Measurements from ENCODE around the gene PCID2.

Gene PCID2

GRCh38 chr13:113187263-113187669 lies 21.2 kb downstream of the PCID2 start:
- peak; percentile 51 to 68 (median 62) for DNase-seq (ENCODE audit: low read depth in 3 of 3)

GRCh38 chr13:113186061-113186900 lies 22.2 kb downstream of the PCID2 start:
- DNase-seq (ENCODE audit: low read depth in 3 of 3), result no peak

- DNase-seq (ENCODE audit: low read depth in 3 of 3), result no peak
Observed at GRCh38 chr13:113184568-113185440, 23.7 kb downstream of the PCID2 start.

- DNase-seq (ENCODE audit: low read depth in 3 of 3), result no peak
Observed at GRCh38 chr13:113183450-113184129, 24.9 kb downstream of the PCID2 start.

- no peak for DNase-seq (ENCODE audit: low read depth in 3 of 3)
Observed at GRCh38 chr13:113182046-113182445, 26.4 kb downstream of the PCID2 start.

- no peak for DNase-seq (ENCODE audit: low read depth in 3 of 3)
Observed at GRCh38 chr13:113179374-113180230, 28.9 kb downstream of the PCID2 start.

GRCh38 chr13:113178896-113179167 lies 29.6 kb downstream of the PCID2 start:
- DNase-seq (ENCODE audit: low read depth in 3 of 3), result no peak

- no peak for DNase-seq (ENCODE audit: low read depth in 3 of 3)
Observed at GRCh38 chr13:113178070-113178895, 30.2 kb downstream of the PCID2 start.

GRCh38 chr13:113176822-113177221 lies 31.6 kb downstream of the PCID2 start:
- no peak for DNase-seq (ENCODE audit: low read depth in 3 of 3)

GRCh38 chr13:113176280-113176679 lies 32.2 kb downstream of the PCID2 start:
- no peak for DNase-seq (ENCODE audit: low read depth in 3 of 3)

- DNase-seq (ENCODE audit: low read depth in 3 of 3), result no peak
Observed at GRCh38 chr13:113172419-113172926, 36.0 kb downstream of the PCID2 start.

GRCh38 chr13:113171250-113172125 lies 37.0 kb downstream of the PCID2 start:
- DNase-seq (ENCODE audit: low read depth in 3 of 3), result no peak

- no peak for DNase-seq (ENCODE audit: low read depth in 3 of 3)
Observed at GRCh38 chr13:113170511-113170910, 38.0 kb downstream of the PCID2 start.

GRCh38 chr13:113169277-113170272 lies 38.9 kb downstream of the PCID2 start:
- no peak for DNase-seq (ENCODE audit: low read depth in 3 of 3)

- no peak for DNase-seq (ENCODE audit: low read depth in 3 of 3)
Observed at GRCh38 chr13:113168211-113168610, 40.3 kb downstream of the PCID2 start.

GRCh38 chr13:113167575-113167974 lies 40.9 kb downstream of the PCID2 start:
- DNase-seq (ENCODE audit: low read depth in 3 of 3), result no peak

GRCh38 chr13:113167155-113167554 lies 41.3 kb downstream of the PCID2 start:
- no peak for DNase-seq (ENCODE audit: low read depth in 3 of 3)

GRCh38 chr13:113166681-113167080 lies 41.8 kb downstream of the PCID2 start:
- DNase-seq (ENCODE audit: low read depth in 3 of 3), result no peak
